Skin epidermis (tissue), 12 donors: Measurements from ENCODE around the gene FN1.

Source experiments
- H3K27ac ChIP-seq, 21 experiments: fragments of 200-600 bp; sonication (generic) in 11 of 21; one replicate each; pipeline ENCODE4 v1.5.0; 2020; ENCODE audit warnings: mild to moderate bottlenecking in 3 of 21, inconsistent platforms in 2 of 21, moderate library complexity in 2 of 21
- H3K4me3 ChIP-seq, 7 experiments: fragments of 200-600 bp; sonication (generic) in 2 of 7; one replicate each; pipeline ENCODE4 v1.5.0; 2020; ENCODE audit warnings: inconsistent platforms in 2 of 7, mild to moderate bottlenecking in 2 of 7, moderate library complexity in 1 of 7

The FN1 gene

GRCh38 chr2:215447056-215447455, 11.2 kb upstream of the FN1 start:
- no peak overlapping the region for H3K27ac ChIP-seq

GRCh38 chr2:215442401-215442787, 6.5 kb upstream of the FN1 start:
- H3K4me3 ChIP-seq, result no peak overlapping the region
- peak overlapping the region in 1 of 21 experiments; percentile 9 for H3K27ac ChIP-seq

More at GRCh38 chr2:215447056-215447455, 11.2 kb upstream of the FN1 start:
- H3K4me3 ChIP-seq, result no peak overlapping the region

- Histone ChIP-seq H3K4me3 (no peak overlapping the region), H3K27ac (peak overlapping the region in 1 of 21 experiments; percentile 9)
Observed at GRCh38 chr2:215441560-215442400, 5.9 kb upstream of the FN1 start.

GRCh38 chr2:215439980-215440512, 4.2 kb upstream of the FN1 start:
- Histone ChIP-seq H3K4me3 (no peak overlapping the region), H3K27ac (no peak overlapping the region)

DNA sequence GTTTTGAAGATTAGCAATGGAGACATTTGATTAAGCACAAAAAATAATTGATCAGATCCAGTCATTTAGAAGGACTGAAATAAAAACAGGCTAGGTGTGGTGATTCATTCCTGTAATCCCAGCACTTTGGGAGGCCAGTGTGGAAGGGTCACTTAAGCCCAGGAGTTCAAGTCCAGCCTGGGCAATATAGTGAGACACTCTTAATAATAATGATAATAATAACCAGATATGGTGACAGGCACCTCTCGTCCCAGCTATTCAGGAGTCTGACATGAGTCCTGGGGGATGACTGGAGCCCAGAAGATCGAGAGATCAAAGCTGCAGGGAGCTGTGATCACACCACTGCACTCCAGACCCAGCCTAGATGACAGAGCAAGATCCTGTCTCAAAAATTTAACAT, 3.5 kb upstream of the FN1 start:
- H3K4me3 ChIP-seq, result no peak overlapping the region
- H3K27ac ChIP-seq, result no peak overlapping the region

GRCh38 chr2:215437614-215438013, 1.7 kb upstream of the FN1 start:
- H3K27ac ChIP-seq, result peak overlapping the region in 11 of 21 experiments; percentile 59 to 94 (median 81)
- peak overlapping the region in 1 of 7 experiments; percentile 40 for H3K4me3 ChIP-seq

DNA sequence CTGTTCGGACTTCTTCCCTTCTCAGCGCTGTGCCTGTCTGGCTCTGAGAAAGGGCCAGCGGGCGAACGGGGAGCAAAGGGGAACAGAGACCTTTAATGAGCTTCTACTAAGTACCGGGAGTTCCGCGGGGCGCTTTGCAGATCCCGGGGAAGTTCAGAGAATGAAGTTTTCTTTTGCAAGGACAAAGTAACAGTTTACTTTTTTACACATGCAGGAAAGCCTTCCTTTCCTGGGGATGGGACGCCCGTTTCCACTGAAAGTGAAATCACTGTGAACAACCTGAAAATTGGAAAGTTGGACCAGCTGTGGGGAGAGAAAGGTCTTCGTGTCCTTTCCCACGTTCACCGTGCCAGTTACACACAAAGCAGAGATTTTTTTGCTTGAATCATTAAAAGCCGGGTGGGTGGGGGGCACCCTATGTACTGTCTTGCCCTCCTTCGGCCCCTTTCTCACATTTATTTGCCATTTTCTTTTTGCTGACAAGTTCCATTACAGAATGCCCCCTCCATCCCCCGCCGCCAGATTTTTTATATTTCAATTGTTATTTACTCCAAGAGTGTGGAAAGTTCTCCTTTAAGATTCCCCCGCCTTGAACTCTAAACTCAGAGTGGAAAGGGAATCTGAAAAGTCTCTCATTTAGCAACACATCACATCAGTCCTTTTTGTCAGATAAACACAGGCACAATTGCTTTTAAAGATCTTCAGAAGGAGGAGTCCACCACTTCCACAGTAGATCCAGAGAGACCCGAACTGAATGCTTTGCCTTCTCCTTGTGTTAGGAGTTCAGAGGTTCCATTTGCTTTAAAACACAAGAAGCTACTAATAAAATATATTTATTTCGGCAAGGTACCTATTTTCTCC, 1.1 kb upstream of the FN1 start:
- peak overlapping the region; percentile 31 to 48 (median 44) for H3K4me3 ChIP-seq

DNA sequence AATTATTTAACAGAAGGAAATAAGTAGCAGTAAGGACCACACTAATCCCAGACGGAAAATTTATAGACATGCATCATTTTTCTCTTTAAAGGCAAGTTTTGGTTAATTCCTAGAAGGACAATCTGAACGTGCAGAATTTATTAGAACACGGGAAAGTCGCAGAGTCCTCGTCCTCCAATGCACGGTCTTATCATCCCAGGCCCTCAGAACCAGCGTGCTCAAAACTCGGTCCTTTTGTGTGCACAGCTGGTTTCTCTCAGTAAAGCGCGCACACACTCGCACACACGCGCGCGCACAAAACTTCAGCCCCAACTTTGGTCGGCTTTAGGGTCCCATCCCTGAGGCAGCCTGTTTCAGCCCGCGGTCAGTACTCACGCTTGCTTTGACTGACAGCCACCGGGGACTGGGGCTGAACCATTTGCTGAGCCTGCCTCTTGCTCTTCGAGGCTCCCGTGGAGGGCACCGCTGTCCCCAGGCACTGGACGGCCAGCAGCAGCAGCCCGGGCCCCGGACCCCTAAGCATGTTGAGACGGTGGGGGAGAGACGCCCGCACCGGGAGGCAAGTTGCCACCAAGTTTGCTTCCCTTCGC, 493 bp downstream of the FN1 start:
- peak overlapping the region; percentile 31 to 48 (median 44) for H3K4me3 ChIP-seq
- peak overlapping the region in 19 of 21 experiments; percentile 28 to 88 (median 74) for H3K27ac ChIP-seq

More for the DNA sequence above, 1.1 kb upstream of the FN1 start:
- peak overlapping the region in 19 of 21 experiments; percentile 47 to 94 (median 80) for H3K27ac ChIP-seq

- peak overlapping the region in 12 of 21 experiments; percentile 1 to 88 (median 74) for H3K27ac ChIP-seq
Observed at GRCh38 chr2:215434447-215435279, 1.2 kb downstream of the FN1 start.

GRCh38 chr2:215432759-215433594, 2.9 kb downstream of the FN1 start:
- Histone ChIP-seq H3K27ac (peak overlapping the region in 4 of 21 experiments; percentile 15 to 87 (median 58)), H3K4me3 (peak overlapping the region in 2 of 7 experiments; percentile 40 to 44)

More at GRCh38 chr2:215434447-215435279, 1.2 kb downstream of the FN1 start:
- peak overlapping the region in 6 of 7 experiments; percentile 40 to 48 (median 44) for H3K4me3 ChIP-seq

GRCh38 chr2:215431778-215432758, 3.8 kb downstream of the FN1 start:
- peak overlapping the region in 2 of 21 experiments; percentile 1 to 12 for H3K27ac ChIP-seq
- H3K4me3 ChIP-seq, result no peak overlapping the region

DNA sequence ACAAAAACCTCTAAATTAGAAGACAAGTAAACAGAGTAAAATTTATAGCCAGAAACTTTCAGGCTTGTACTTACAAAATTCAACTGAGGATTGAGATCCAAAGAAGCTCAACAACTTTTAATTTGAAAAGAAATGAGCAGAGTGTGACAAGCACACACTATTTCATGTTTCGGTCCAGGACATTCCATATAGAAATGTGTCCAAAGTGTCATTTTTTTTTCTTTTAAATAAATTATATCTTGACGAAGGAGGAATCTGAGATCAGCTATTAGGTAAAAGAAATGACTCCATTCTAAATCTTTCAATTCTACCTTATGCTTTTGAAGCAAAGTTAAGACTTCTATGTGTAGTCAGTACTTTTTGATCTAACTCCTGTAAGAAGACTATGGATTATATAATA, 4.6 kb downstream of the FN1 start:
- Histone ChIP-seq H3K4me3 (no peak overlapping the region), H3K27ac (no peak overlapping the region)

DNA sequence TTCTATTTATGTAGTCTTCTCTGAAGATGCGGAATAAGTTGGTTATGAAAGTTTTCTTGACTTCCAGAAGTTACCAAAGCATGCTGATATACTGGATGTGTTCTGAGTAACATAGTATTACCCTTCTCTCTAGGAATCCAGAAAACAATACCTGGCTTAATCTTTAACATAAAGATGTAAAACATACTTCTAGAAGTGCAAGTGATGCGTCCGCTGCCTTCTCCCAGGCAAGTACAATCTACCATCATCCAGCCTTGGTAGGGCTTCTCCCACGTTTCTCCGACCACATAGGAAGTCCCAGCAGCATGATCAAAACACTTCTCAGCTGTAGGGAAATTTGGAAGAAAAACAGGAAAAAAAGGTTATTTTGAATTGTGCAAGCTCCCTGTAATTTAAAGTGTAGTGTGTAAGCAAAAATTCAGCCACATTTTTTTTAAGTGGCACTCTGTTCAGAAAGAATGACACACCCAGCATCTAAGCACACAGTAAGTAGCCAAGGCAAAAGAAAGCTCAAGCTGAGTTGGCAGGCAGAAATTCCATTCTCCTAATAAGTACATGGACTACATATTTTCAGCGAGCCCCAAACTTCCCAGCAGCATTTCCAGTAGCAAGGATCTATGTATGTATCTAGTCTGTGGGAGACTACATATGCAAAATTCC, 5.2 kb downstream of the FN1 start:
- Histone ChIP-seq H3K27ac (no peak overlapping the region), H3K4me3 (no peak overlapping the region)

- H3K4me3 ChIP-seq, result no peak overlapping the region
- no peak overlapping the region for H3K27ac ChIP-seq
Observed at GRCh38 chr2:215429424-215429823, 6.4 kb downstream of the FN1 start.

DNA sequence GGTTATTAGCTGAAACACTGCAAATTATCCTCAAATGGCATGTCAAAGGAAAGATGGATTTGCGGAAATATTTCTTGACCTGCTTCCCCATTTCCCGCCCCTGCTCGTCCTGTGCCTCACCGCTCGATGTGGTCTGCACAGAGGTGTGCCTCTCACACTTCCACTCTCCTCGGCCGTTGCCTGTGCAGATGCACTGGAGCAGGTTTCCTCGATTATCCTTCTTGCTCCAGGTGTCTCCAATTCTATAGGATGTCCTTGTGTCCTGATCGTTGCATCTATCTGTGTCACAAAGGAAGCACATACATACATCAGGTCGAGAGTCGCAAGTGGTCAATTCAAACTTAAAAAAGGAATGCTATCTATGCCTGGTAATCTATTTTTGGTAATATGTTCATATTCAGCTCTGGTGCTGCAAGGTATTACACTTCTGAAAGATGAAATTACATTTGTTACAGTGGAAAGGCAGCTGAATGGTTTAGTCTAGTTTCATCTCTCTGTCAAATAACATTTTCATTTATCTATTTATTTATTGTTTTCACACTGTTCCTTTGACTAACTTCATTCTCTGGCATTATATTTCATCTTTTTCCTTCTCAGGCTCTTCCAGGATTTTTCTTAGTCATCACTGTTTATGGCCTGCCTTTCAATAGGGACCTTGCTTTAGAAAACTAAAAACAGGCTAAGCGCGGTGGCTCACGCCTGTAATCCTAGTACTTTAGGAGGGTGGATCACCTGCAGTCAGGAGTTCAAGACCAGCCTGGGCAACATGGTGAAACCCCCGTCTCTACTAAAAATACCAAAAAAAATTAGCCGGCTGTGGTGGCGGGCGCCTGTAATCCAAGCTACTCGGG, 7.6 kb downstream of the FN1 start:
- Histone ChIP-seq H3K27ac (no peak overlapping the region), H3K4me3 (no peak overlapping the region)
